Erythroblast (primary cell): ENCODE results near the gene SLC4A1AP.

Source experiments
- GATA1 ChIP-seq: IDR thresholded peaks from 2 replicates; pipeline ENCODE4 v1.6.1; 2011; ENCODE audit warnings: low read depth, mild to moderate bottlenecking, control low read depth, low read length, moderate library complexity
- POLR2A ChIP-seq: IDR thresholded peaks from 2 replicates; pipeline ENCODE4 v1.6.1; 2011; ENCODE audit warnings: mild to moderate bottlenecking, low read length

DNA sequence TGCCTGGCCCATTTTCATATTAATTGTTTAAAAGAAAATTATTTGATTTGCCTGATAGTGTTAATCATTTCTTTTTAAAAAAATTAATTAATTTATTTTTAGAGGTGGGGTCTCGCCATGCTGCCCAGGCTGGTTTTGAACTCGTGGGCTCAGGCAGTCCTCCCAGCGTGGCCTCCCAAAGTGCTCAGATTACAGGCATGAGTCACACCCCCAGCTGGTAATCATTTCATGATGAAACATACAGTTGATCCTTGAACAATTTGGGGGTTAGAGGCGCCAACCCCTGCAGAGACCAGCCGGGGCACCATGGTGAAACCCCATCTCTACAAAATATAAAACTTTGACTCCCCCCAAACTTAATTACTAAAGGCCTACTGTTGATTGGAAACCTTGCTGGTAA lies 26.9 kb upstream of the SLC4A1AP start:
- TF ChIP-seq POLR2A: no peak
- TF ChIP-seq GATA1: no peak
